GM19467 (cell line): ENCODE data around the gene CST7.
A peak's percentile ranks its signal among the peaks of the same experiment; 100 is the strongest.

Source experiments
- ATAC-seq: cut with Tn5 transposase; IDR thresholded peaks from one replicate; pipeline ENCODE4 v1.9.1; 2021; ENCODE audit warnings: mild to moderate bottlenecking, moderate library complexity; ENCODE audit not compliant: unreplicated experiment

The CST7 gene

GRCh38 chr20:24984961-24985640, 36.0 kb downstream of the CST7 start:
- ATAC-seq, result no peak

GRCh38 chr20:24985802-24986201, 36.7 kb downstream of the CST7 start:
- no peak for ATAC-seq

- no peak for ATAC-seq
Measured at GRCh38 chr20:24986436-24987015, 37.5 kb downstream of the CST7 start.

GRCh38 chr20:24987244-24987643, 38.2 kb downstream of the CST7 start:
- ATAC-seq, result no peak

GRCh38 chr20:24987873-24988835, 39.1 kb downstream of the CST7 start:
- ATAC-seq, result no peak

GRCh38 chr20:24989162-24989561, 40.1 kb downstream of the CST7 start:
- ATAC-seq, result no peak

- ATAC-seq, result no peak
Measured at GRCh38 chr20:24990810-24991252, 41.8 kb downstream of the CST7 start.

- ATAC-seq, result peak; percentile 7
Measured at GRCh38 chr20:24991897-24992486, 42.9 kb downstream of the CST7 start.

- ATAC-seq, result peak; percentile 96
Measured at GRCh38 chr20:24992487-24993205, 43.6 kb downstream of the CST7 start, which contains the start of gene APMAP. APMAP (minus strand) TSS chr20:24992751; CDS start chr20:24992688, 63 bp downstream.

GRCh38 chr20:24993337-24994185, 44.5 kb downstream of the CST7 start:
- no peak for ATAC-seq

- no peak for ATAC-seq
Measured at GRCh38 chr20:24994186-24994465, 45.1 kb downstream of the CST7 start.

- no peak for ATAC-seq
Measured at GRCh38 chr20:24994470-24995368, 45.6 kb downstream of the CST7 start.

GRCh38 chr20:24995741-24996448, 46.8 kb downstream of the CST7 start:
- no peak for ATAC-seq

- no peak for ATAC-seq
Measured at GRCh38 chr20:24996449-24997377, 47.6 kb downstream of the CST7 start.

- no peak for ATAC-seq
Measured at GRCh38 chr20:24998121-24998520, 49.1 kb downstream of the CST7 start.

- no peak for ATAC-seq
Measured at GRCh38 chr20:24998631-24999445, 49.8 kb downstream of the CST7 start.
